H7 (cell line): ENCODE data around the gene TMEM131. TPM values are rescaled to one million over a fixed set of nuclear protein-coding genes. Genes with fewer than 3 reads are reported as not detected.

Source experiments
- DNase-seq: peaks from one replicate; pipeline ENCODE4 v3.0.0; 2012
- H3K27me3 ChIP-seq: 2 replicates; pipeline ENCODE4 v1.6.0; 2011; ENCODE audit warnings: mild to moderate bottlenecking, low read length; ENCODE audit not compliant: control insufficient read depth, insufficient read depth
- H3K36me3 ChIP-seq: replicated peaks from 2 replicates; pipeline ENCODE4 v1.5.1; 2011; ENCODE audit warnings: low read length; ENCODE audit not compliant: control insufficient read depth, insufficient read depth
- H3K4me3 ChIP-seq: 2 replicates; pipeline ENCODE4 v1.5.1; 2011; ENCODE audit warnings: low read depth, mild to moderate bottlenecking, control low read depth, low read length, moderate library complexity; ENCODE audit not compliant: insufficient read depth
- total RNA-seq: library from RNA; depleted of rRNA; stranded (reverse); fragments of >200 nt; shearing (Covaris generic); gene quantifications from 2 replicates; pipeline ENCODE4 v1.2.3, GENCODE V29; 2014

Gene TMEM131
- total RNA-seq, 1 experiment from 2014 or later, result 7.4 TPM

DNA sequence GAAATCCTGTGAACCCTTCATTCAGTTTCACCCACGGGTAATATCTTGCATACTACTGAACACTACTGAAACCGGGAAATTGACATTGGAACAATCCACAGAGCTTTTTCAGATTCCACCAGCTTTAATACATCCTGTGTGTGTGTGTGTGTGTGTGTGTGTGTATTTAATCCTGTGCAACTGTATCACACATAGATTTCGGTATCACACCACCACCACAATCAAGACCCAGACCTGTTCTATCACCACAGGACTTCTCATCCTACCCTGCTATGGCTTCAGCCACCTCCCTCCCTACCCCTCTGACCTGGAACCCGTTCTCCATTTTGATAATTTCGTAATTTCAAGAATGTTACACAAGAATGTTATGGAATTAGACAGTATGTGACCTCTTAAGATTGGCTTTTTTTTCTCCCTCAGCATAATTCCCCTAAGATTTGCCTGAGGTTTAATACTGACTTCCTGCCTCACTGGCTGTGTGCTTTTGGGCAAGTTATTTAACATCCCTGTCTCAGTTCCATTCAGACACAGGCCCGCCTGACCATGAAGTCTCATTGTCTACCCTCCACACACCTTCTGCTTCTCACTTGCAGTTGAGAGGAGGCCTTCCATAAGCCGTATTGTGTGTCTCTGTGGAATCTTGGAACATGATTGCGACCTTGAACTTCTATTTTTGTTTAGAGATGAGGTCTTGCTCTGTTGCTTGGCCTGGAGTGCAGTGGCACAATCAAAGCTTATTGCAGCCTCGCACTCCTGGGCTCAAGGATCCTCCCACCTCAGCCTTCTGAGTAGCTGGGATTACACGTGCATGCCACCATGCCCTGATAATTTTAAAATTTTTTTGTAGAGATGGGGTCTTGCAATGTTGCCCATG lies 14.4 kb upstream of the TMEM131 start:
- no peak overlapping the region for H3K4me3 ChIP-seq

DNA sequence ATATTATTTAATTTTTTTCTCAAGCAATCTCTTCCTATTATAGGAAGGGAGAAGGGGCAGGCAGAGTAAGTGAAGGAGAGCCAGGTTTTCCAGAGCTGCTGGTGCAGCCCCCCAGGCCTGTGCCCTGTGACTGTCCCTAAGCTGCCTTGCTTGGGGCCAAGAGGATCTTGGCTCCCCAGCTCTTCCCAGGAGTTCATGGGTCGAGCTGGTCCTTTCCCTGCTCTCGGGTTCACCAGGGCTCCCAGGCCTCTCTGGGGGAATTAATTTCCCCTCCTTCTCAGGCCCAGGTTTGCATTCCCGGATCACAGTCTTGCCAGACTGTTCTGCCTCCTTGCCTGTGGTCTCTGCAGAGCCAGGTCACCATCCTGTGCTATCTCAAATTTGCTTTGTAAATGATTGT lies 12.7 kb upstream of the TMEM131 start:
- DNase-seq, result no peak
- Histone ChIP-seq H3K27me3 (no peaks in the 10 kb centered on the region), H3K4me3 (no peak overlapping the region), H3K36me3 (no peaks in the 10 kb centered on the region)

More for the DNA sequence above, 14.4 kb upstream of the TMEM131 start:
- H3K27me3 ChIP-seq, result no peaks in the 10 kb centered on the region
- DNase-seq, result no peak
- no peaks in the 10 kb centered on the region for H3K36me3 ChIP-seq

DNA sequence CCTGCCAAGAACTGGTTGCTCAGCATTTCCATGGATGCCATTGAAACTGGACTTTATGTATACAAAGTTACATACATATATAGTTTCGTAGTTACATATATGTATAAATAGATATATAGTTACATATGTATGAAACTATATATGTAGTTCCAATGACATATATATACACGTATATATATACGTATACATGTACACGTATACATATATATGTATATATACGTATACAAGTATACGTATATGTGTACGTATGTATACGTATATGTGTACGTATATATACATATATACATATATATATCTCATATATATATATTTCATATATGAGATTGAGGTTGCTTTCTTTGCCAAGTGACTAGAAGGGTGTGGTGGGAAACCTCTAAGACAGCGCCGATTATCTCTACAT lies 10.6 kb upstream of the TMEM131 start:
- Histone ChIP-seq H3K4me3 (no peak overlapping the region), H3K27me3 (no peaks in the 10 kb centered on the region), H3K36me3 (no peaks in the 10 kb centered on the region)
- DNase-seq, result no peak

DNA sequence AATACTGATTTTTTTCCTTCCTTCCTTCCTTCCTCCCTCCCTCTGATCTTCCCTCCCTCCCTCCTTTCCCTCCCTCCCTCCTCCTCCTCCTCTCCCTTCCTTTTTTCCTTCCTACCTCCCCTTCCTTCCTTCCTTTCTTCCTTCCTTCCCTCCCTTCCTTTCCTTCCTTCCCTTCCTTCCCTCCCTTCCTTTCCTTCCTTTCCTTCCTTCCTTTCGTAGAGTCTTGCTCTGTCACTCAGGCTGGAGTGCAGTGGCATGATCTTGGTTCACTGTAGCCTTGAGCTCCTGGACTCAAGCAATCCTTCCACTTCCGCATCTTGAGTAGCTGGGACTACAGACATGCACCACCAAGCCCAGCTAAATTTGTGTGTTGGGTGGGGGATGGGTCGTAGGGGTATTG lies 8.9 kb upstream of the TMEM131 start:
- no peak for DNase-seq
- no peaks in the 10 kb centered on the region for H3K36me3 ChIP-seq
- H3K27me3 ChIP-seq, result no peaks in the 10 kb centered on the region
- no peak overlapping the region for H3K4me3 ChIP-seq

DNA sequence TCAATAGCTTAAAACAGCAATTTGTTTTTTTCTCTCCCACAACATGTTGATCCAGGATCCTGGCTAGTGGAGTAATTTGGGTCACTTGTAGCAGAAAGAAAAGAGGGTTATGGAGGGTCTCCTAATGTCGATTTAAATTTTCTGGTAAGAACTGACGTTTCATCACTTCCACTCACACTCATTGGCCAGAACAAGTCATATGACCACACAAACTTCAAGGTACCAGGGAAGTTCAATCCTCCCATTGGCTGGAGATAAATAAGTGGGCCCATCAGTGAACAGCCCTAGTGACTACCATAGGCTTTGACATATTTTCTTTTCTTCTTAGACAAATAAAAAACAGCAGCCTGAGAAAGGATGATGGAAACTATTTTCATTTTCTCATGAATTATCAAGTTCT lies 8.3 kb upstream of the TMEM131 start:
- Histone ChIP-seq H3K27me3 (no peaks in the 10 kb centered on the region), H3K36me3 (no peaks in the 10 kb centered on the region), H3K4me3 (no peak overlapping the region)
- no peak for DNase-seq

DNA sequence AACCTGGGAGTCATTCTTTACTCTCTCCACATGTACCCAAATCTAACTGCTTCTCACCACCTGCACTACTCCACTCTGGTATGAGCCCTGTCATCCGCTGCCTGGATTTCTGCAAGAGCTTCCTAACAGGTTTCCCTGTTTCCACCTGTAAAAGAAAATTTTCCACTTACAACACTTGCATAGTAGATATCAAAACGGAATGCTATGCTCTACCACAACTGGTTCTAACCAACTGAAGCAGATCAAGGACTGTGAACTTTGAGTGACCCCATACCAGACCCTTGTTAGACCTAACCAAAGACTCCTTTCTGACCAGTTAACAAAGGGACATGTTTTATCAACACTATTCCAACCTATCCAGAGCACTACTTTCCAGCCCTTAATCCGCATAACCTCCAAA lies 3.8 kb upstream of the TMEM131 start:
- Histone ChIP-seq H3K36me3 (no peaks in the 10 kb centered on the region), H3K4me3 (no peak overlapping the region), H3K27me3 (no peaks in the 10 kb centered on the region)
- DNase-seq, result no peak

DNA sequence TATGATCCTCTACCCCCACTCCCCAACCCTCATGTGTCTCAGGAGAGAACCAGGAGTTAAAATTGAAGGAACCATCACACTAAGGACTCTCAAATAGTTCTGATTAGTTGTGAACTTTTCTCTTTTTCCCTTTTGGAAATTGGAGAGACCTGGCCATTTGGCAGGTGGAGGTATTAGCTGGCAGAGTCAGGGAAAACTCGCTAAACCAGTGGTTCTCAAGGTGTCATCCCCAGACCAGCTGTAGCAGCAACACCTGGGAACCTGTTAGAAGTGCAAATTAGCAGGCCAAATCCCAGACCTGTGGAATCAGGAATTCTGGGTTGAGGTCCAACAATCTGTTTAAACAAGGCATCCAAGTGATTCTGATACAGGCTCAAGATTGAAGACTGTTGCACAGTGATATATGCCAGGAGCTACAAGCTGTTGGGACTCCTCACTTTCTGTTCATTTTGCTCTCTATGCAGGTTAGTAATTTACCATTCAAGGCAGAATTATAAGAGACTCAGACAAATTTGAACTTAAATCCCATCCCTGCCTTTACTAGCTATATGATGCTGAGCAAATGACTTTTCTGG lies 2.8 kb upstream of the TMEM131 start:
- H3K27me3 ChIP-seq, result no peaks in the 10 kb centered on the region
- no peak overlapping the region for H3K4me3 ChIP-seq
- DNase-seq, result no peak
- no peaks in the 10 kb centered on the region for H3K36me3 ChIP-seq

DNA sequence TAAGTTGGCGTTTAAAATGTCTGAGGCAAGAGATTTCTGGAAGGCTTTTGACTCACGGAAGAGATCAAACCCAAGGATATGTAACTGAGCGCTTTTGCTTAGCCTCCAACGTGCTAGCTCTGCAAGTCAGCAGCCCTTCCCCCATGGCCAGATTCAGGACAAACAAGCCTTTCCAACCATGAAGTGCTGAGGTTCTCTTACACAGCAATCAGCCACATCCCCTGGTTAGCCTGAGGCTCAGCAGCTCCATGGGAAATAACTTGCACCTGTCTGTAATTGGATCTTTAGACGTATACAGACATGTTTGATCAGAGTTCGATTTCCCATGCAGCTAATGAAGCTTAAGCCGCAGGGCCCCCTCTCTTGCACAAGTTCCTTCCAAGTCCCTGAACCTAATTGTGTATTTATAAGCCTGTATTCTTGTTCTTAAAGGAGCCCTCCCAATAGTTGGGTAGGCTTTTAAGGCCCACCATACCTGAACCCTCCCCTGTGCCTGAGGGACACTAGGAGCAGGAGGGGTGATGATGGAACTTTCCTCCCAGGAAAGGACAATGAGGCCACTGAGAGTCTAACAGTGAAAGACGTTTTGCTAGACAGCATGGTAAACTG lies 2.1 kb upstream of the TMEM131 start:
- Histone ChIP-seq H3K36me3 (no peaks in the 10 kb centered on the region), H3K27me3 (no peaks in the 10 kb centered on the region), H3K4me3 (no peak overlapping the region)
- DNase-seq, result no peak

DNA sequence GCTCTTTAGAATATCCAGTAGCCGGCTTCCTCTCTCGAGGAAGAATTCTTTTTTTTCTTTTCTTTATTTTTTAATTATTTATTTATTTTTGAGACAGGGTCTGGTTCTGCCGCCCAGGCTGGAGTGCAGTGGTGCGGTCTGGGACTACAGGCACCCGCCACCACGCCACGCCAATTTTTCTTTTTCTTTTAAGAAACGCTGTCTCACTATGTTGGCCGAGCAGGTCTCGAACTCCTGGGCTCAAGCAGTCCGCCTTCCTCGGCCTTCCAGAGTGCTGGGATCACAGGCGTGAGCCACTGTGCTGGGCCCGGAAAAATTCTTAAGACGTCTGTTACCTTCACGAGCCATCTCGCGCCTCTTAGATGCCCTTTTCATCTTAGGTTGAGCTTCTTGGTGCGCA lies 931 bp upstream of the TMEM131 start:
- Histone ChIP-seq H3K27me3 (no peaks in the 10 kb centered on the region), H3K4me3 (peak overlapping the region; percentile 70), H3K36me3 (no peaks in the 10 kb centered on the region)
- DNase-seq, result no peak

DNA sequence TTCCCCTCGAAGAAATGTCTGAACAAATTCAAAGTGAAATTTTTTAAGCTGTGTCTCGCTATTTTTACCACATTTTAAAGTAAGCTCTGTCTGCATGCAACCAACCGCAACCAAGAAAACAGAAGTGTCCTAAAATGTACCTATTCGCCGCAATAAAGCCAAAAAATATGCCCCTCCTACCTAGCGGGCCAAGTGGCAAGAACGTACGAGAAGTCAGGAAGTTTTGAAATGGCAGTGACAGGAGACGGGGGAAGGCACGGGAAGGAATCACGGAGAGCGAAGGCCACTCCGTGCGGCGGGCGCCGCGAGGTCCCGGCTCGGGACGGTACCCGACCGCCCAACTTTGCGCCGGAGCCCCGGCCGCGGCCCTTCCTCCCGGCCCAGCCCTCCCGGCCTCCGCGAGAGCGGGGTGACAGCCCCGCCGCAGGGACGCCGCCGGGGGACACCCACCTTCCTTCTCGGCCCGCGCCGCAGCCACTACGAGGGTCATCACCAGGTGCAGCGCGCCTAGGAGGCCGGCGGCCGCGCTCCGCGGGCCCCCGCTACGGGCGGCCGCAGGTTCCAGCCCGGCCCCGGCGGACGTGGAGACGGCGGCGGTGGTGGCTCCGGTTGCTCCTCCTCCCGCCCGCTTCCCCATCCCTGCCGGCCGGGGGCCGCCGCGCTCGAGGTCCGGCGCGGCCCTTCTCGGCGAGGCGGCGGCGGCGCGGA lies 568 bp downstream of the TMEM131 start:
- peak overlapping the region; percentile 70 for H3K4me3 ChIP-seq
- DNase-seq, result peak; percentile 88
- no peaks in the 10 kb centered on the region for H3K27me3 ChIP-seq
- no peaks in the 10 kb centered on the region for H3K36me3 ChIP-seq

DNA sequence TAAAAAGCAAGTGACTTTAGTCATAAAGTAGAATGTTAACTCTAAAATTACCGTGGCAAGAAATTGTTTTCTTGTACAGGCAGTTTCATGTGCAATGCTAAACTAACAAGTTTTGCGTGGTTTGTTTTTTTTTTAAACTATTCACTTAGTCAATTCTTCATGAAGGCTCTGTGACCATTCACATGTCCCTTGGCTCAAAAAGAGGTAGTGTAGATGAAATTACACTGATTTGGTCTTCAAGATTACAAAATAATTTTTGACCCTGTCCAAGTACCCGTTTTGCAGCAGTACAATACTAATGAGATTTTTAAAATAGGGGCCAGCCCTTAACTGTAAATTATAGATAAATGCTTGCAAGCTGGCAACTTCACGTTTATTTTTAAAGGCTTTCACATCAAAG lies 1.3 kb downstream of the TMEM131 start:
- Histone ChIP-seq H3K36me3 (no peaks in the 10 kb centered on the region), H3K27me3 (no peaks in the 10 kb centered on the region), H3K4me3 (peak overlapping the region; percentile 70)
- DNase-seq, result no peak

DNA sequence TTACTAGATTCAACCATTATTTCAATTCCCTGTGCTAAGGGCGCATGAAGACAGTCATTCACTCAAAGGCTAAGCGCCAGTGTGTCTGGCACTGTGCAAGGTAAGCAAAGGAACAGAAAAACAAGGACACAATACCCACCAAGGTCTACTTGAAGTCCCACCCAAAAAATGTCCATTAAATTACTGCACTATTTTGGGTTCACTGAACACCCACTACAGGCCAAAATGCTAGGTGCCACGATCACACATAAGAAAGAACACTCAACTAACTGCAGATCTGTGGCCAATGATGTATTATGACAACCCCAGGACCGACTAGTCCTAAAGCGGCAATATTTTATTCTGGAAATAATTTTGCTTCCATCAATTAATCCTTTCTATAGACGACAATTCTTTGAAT lies 1.8 kb downstream of the TMEM131 start:
- no peak for DNase-seq
- H3K36me3 ChIP-seq, result no peaks in the 10 kb centered on the region
- no peak overlapping the region for H3K4me3 ChIP-seq
- no peaks in the 10 kb centered on the region for H3K27me3 ChIP-seq

DNA sequence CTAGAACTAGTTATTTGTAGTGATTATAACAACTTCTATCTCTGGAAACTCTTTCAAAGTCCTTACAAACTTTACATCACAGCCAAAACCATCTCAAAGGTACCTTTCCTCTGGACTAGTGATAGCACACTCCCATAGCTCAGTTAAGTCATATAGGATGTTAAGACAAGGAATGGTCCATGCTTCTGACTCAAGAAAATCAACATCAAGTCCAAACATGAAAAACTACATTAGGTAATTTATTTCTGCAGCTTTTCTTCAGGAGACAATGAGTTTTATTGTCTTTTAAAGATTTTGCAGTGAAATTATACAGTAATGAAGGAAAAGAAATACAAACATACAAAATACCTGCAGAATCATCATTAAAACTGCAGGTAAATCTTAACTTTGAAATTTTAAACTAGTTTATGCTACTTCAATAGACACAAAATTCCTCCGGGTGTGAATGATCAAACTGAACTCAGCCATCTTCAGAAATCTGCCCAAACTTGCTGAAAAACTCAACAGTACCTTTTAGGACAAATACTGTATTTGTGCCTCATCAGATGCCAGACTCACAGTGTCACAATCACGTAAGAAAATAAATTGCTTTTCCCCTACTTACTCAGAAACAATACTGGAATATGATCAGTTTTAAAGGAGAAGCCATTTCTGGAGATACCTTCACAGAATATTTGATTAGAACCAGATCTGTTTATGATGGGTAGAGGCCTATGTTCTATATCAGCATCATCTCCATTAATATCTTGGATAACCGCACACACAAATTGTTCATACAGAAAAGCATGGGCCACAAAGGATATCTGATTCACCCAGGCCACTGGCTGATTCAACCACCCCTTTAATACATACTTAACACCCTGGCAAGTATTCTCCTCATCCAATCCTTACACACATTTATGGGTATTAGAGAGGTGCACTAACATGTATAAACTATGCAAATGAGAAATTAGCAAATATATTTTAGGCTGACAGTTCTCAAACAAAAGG lies 2.6 kb downstream of the TMEM131 start:
- H3K27me3 ChIP-seq, result no peaks in the 10 kb centered on the region
- H3K36me3 ChIP-seq, result no peaks in the 10 kb centered on the region
- H3K4me3 ChIP-seq, result no peak overlapping the region
- DNase-seq, result no peak
